Measurements from ENCODE around the gene PDE1A.
"Not testable (repeated sequence)": the region's sequence is repeated elsewhere in the genome, so short reads cannot be mapped to it uniquely, and the experiment has no call there.

PDE1A gene

GRCh38 chr2:182351427-182351826, 75.4 kb downstream of the PDE1A start:
- no peak for DNase-seq

GRCh38 chr2:182349268-182349667, 77.6 kb downstream of the PDE1A start:
- DNase-seq, result no peak

- no peak for DNase-seq
These were observed 81.5 kb downstream of the PDE1A start for GRCh38 chr2:182345384-182345783.

GRCh38 chr2:182330451-182331305, 96.2 kb downstream of the PDE1A start:
- DNase-seq, result no peak

- peak in 1 of 2 experiments; percentile 20 for DNase-seq
These were observed 102.2 kb downstream of the PDE1A start for GRCh38 chr2:182324665-182325064.

GRCh38 chr2:182321096-182321495, 105.7 kb downstream of the PDE1A start:
- peak in 1 of 2 experiments; percentile 16 for DNase-seq

GRCh38 chr2:182319556-182320505, 107.0 kb downstream of the PDE1A start:
- peak; percentile 48 to 73 for DNase-seq

- DNase-seq, result peak in 1 of 2 experiments; percentile 51
These were observed 108.2 kb downstream of the PDE1A start for GRCh38 chr2:182318466-182319220.

- DNase-seq, result no peak
These were observed 109.9 kb downstream of the PDE1A start for GRCh38 chr2:182316950-182317349.

GRCh38 chr2:182302972-182303371, 123.9 kb downstream of the PDE1A start:
- no peak for DNase-seq

GRCh38 chr2:182302174-182302573, 124.7 kb downstream of the PDE1A start:
- DNase-seq, result peak; percentile 9 to 23

GRCh38 chr2:182301093-182301492, 125.7 kb downstream of the PDE1A start:
- DNase-seq, result peak; percentile 37 to 41

- DNase-seq, result peak; percentile 67 to 81
These were observed 126.2 kb downstream of the PDE1A start for GRCh38 chr2:182300608-182301007.

- DNase-seq, result no peak
These were observed 127.2 kb downstream of the PDE1A start for GRCh38 chr2:182299632-182300031.

- no peak for DNase-seq
These were observed 128.4 kb downstream of the PDE1A start for GRCh38 chr2:182298456-182298855.

- no peak for DNase-seq
These were observed 135.5 kb downstream of the PDE1A start for GRCh38 chr2:182291296-182291695.

- DNase-seq, result no peak
These were observed 143.3 kb downstream of the PDE1A start for GRCh38 chr2:182283512-182283911.

- DNase-seq, result no peak
These were observed 145.6 kb downstream of the PDE1A start for GRCh38 chr2:182281276-182281675.

GRCh38 chr2:182280118-182280517, 146.7 kb downstream of the PDE1A start:
- DNase-seq, result peak; percentile 43 to 66

GRCh38 chr2:182276662-182277061, 150.2 kb downstream of the PDE1A start:
- not testable (repeated sequence) for DNase-seq

- no peak for DNase-seq
These were observed 158.9 kb downstream of the PDE1A start for GRCh38 chr2:182267971-182268370.

GRCh38 chr2:182266909-182267308, 159.9 kb downstream of the PDE1A start:
- no peak for DNase-seq

- DNase-seq, result no peak
These were observed 161.1 kb downstream of the PDE1A start for GRCh38 chr2:182265718-182266117.
